OCI-LY7 (cell line): ENCODE data around the gene TJP3. TPM values are rescaled to one million over a fixed set of nuclear protein-coding genes. Genes with fewer than 3 reads are reported as not detected.

ENCODE experiments used
- BruUV-seq: library from RNA; stranded (reverse); fragments of 400-500 nt; replicated peaks from 2 replicates; lab custom pipeline; 2021; lab: Mats Ljungman, UMichigan
- CTCF ChIA-PET: fragments of 300-600 bp; sonication (Branson Sonifier 250); formaldehyde crosslinking; loops from one replicate; lab custom pipeline; 2022; ENCODE audit warnings: antibody characterized with exemption; ENCODE audit not compliant: unreplicated experiment; lab: Charles Lee
- POLR2A ChIA-PET: fragments of 300-600 bp; sonication (Branson Sonifier 250); formaldehyde crosslinking; loops from one replicate; lab custom pipeline; 2022; ENCODE audit warnings: antibody characterized with exemption; lab: Charles Lee
- DNase-seq: peaks from one replicate; pipeline ENCODE4 v3.0.0-alpha.2; 2015; ENCODE audit warnings: low spot score
- H2AFZ ChIP-seq: fragments of 200-600 bp; sonication (generic), shearing (Covaris generic); 2 replicates; pipeline ENCODE4 v1.6.1; 2014; ENCODE audit warnings: mild to moderate bottlenecking, antibody characterized with exemption, low read length, moderate library complexity
- H3K27ac ChIP-seq: fragments of 200-600 bp; sonication (generic); 2 replicates; pipeline ENCODE4 v1.5.1; 2014; ENCODE audit warnings: mixed run types, low read depth, mild to moderate bottlenecking, moderate library complexity, low read length, inconsistent platforms; ENCODE audit not compliant: poor library complexity, severe bottlenecking
- H3K36me3 ChIP-seq: fragments of 200-600 bp; sonication (generic); 2 replicates; pipeline ENCODE4 v1.6.1; 2014; ENCODE audit warnings: mild to moderate bottlenecking, antibody characterized with exemption, low read length, moderate library complexity, mixed read lengths; ENCODE audit not compliant: insufficient read depth
- H3K4me1 ChIP-seq: fragments of 200-600 bp; sonication (generic); 2 replicates; pipeline ENCODE4 v1.5.1; 2014; ENCODE audit warnings: mild to moderate bottlenecking, low read length; ENCODE audit not compliant: insufficient read depth, poor library complexity, severe bottlenecking
- H3K4me2 ChIP-seq: fragments of 200-600 bp; sonication (generic); 2 replicates; pipeline ENCODE4 v1.6.1; 2014; ENCODE audit warnings: mild to moderate bottlenecking, low read length
- H3K4me3 ChIP-seq: fragments of 200-600 bp; sonication (generic); 2 replicates; pipeline ENCODE4 v1.5.1; 2014; ENCODE audit warnings: mild to moderate bottlenecking, low read depth, low read length; ENCODE audit not compliant: poor library complexity, severe bottlenecking
- H3K79me2 ChIP-seq: fragments of 200-600 bp; sonication (generic); 2 replicates; pipeline ENCODE4 v1.6.1; 2016; ENCODE audit warnings: low read depth, mild to moderate bottlenecking, low read length, moderate library complexity, mixed read lengths; ENCODE audit not compliant: insufficient read depth
- H3K9me2 ChIP-seq: fragments of 200-600 bp; sonication (generic); 2 replicates; pipeline ENCODE4 v1.6.1; 2016; ENCODE audit warnings: mild to moderate bottlenecking, low read length, mixed read lengths; ENCODE audit not compliant: insufficient read depth
- H3K9me3 ChIP-seq: fragments of 200-600 bp; sonication (generic); 2 replicates; pipeline ENCODE4 v1.6.1; 2014; ENCODE audit warnings: mild to moderate bottlenecking, mixed run types, low read length, mixed read lengths
- H4K20me1 ChIP-seq: fragments of 200-600 bp; sonication (generic); 2 replicates; pipeline ENCODE4 v1.6.1; 2014; ENCODE audit warnings: mild to moderate bottlenecking, antibody characterized with exemption, low read length, moderate library complexity, mixed read lengths; ENCODE audit not compliant: insufficient read depth
- CTCF ChIP-seq: fragments of 200-600 bp; sonication (generic); conservative IDR thresholded peaks from 2 replicates; pipeline ENCODE4 v1.5.1; 2014; ENCODE audit warnings: mild to moderate bottlenecking, antibody characterized with exemption, low read length, moderate library complexity, mixed read lengths
- EZH2phosphoT487 ChIP-seq: fragments of 200-600 bp; sonication (generic); IDR thresholded peaks from 2 replicates; pipeline ENCODE4 v1.6.1; 2018; ENCODE audit warnings: low read depth, borderline replicate concordance, mild to moderate bottlenecking, mixed run types, antibody characterized with exemption, low read length, moderate library complexity, mixed read lengths
- intact Hi-C: fragments of 100-400 bp; cut with micrococcal nuclease; formaldehyde crosslinking; loops from one replicate; pipeline ENCODE4 v1.10.0; 2022; ENCODE audit not compliant: unreplicated experiment
- total RNA-seq, 2 experiments: library from RNA; depleted of rRNA in 1 of 2; stranded (reverse); fragments of >200 nt in 1 of 2; shearing (Covaris generic) in 1 of 2; gene quantifications; 2 replicates each; pipeline ENCODE4 v1.2.3, GENCODE V29; 2014 to 2022

TJP3 gene
- total RNA-seq, 2 experiments from 2014 or later: 0.69 to 1.8 TPM

GRCh38 chr19:3775831-3776230, 67.6 kb downstream of the TJP3 start:
- Histone ChIP-seq H3K4me1 (no peaks in the 10 kb centered on the region), H3K27ac (no peak overlapping the region), H2AFZ (no peak overlapping the region), H4K20me1 (no peaks in the 10 kb centered on the region), H3K79me2 (no peaks in the 10 kb centered on the region), H3K36me3 (no peaks in the 10 kb centered on the region), H3K4me2 (no peak overlapping the region), H3K4me3 (no peak overlapping the region), H3K9me3 (no peaks in the 10 kb centered on the region), H3K9me2 (no peaks in the 10 kb centered on the region)
- no peak for DNase-seq
- POLR2A ChIA-PET: no interaction called here
- CTCF ChIA-PET: no interaction called here
- intact Hi-C loops: no loop called here
- no peak for TF ChIP-seq CTCF
- TF ChIP-seq EZH2phosphoT487: no peak
- BruUV-seq: no TSS peak

GRCh38 chr19:3776479-3777040, 68.4 kb downstream of the TJP3 start:
- DNase-seq: no peak
- POLR2A ChIA-PET: no interaction called here
- no peak overlapping the region for H3K4me3 ChIP-seq
- H3K36me3 ChIP-seq: no peaks in the 10 kb centered on the region
- H3K4me2 ChIP-seq: no peak overlapping the region
- no peaks in the 10 kb centered on the region for H3K79me2 ChIP-seq
- CTCF ChIA-PET: no interaction called here
- intact Hi-C loops: no loop called here
- no peak overlapping the region for H2AFZ ChIP-seq
- H3K4me1 ChIP-seq: no peaks in the 10 kb centered on the region
- H3K27ac ChIP-seq: no peak overlapping the region
- H3K9me2 ChIP-seq: no peaks in the 10 kb centered on the region
- peaks cover 5% of the 10 kb centered on the region; the same call in 1 of the 2 replicates for H3K9me3 ChIP-seq
- TF ChIP-seq EZH2phosphoT487 (no peak), CTCF (no peak)
- H4K20me1 ChIP-seq: no peaks in the 10 kb centered on the region
- no TSS peak for BruUV-seq

- intact Hi-C loops: no loop called here
- no peaks in the 10 kb centered on the region for H4K20me1 ChIP-seq
- no peak overlapping the region for H3K4me3 ChIP-seq
- DNase-seq: no peak
- H2AFZ ChIP-seq: no peak overlapping the region
- no peak overlapping the region for H3K4me2 ChIP-seq
- TF ChIP-seq EZH2phosphoT487 (no peak), CTCF (no peak)
- H3K9me3 ChIP-seq: peaks cover 8% of the 10 kb centered on the region; the same call in 1 of the 2 replicates
- no peaks in the 10 kb centered on the region for H3K79me2 ChIP-seq
- H3K27ac ChIP-seq: no peak overlapping the region
- ChIA-PET POLR2A (no interaction called here), CTCF (no interaction called here)
- no peaks in the 10 kb centered on the region for H3K36me3 ChIP-seq
- BruUV-seq: no TSS peak
- no peaks in the 10 kb centered on the region for H3K9me2 ChIP-seq
- H3K4me1 ChIP-seq: no peaks in the 10 kb centered on the region
Observed at GRCh38 chr19:3778104-3778867, 70.1 kb downstream of the TJP3 start.
